ENCODE results near the gene MFSD2A. TPM values are rescaled to one million over a fixed set of nuclear protein-coding genes. Genes with fewer than 3 reads are reported as not detected.

The MFSD2A gene
- total RNA-seq, 1 donor from 2014 or later = 5.6 TPM

GRCh38 chr1:40011198-40011597, 56.3 kb downstream of the MFSD2A start:
- no peak for DNase-seq
- H3K9me3 Mint-ChIP-seq (ENCODE audit: unreplicated experiment) = no peaks in the 10 kb centered on the region
- H3K27me3 Mint-ChIP-seq (ENCODE audit: unreplicated experiment) = no peaks in the 10 kb centered on the region
- no peaks in the 10 kb centered on the region for H3K4me1 Mint-ChIP-seq (ENCODE audit: low read depth, unreplicated experiment)
- H3K4me3 Mint-ChIP-seq (ENCODE audit: unreplicated experiment) = no peak overlapping the region
- no peak for TF ChIP-seq CTCF (IDR thresholded peaks at IDR 0.05; ENCODE audit: partially characterized antibody, unreplicated experiment)
- H3K36me3 Mint-ChIP-seq (ENCODE audit: unreplicated experiment) = no peaks in the 10 kb centered on the region
- no peak overlapping the region for H3K27ac Mint-ChIP-seq (ENCODE audit: unreplicated experiment)

- H3K4me1 Mint-ChIP-seq (ENCODE audit: low read depth, unreplicated experiment) = no peaks in the 10 kb centered on the region
- no peak overlapping the region for H3K4me3 Mint-ChIP-seq (ENCODE audit: unreplicated experiment)
- H3K27ac Mint-ChIP-seq (ENCODE audit: unreplicated experiment) = no peak overlapping the region
- H3K9me3 Mint-ChIP-seq (ENCODE audit: unreplicated experiment) = no peaks in the 10 kb centered on the region
- TF ChIP-seq CTCF (IDR thresholded peaks at IDR 0.05; ENCODE audit: partially characterized antibody, unreplicated experiment) = no peak
- no peaks in the 10 kb centered on the region for H3K36me3 Mint-ChIP-seq (ENCODE audit: unreplicated experiment)
- H3K27me3 Mint-ChIP-seq (ENCODE audit: unreplicated experiment) = no peaks in the 10 kb centered on the region
- no peak for DNase-seq
Observed at GRCh38 chr1:40014253-40014706, 59.3 kb downstream of the MFSD2A start.

- Mint-ChIP-seq H3K4me1 (ENCODE audit: low read depth, unreplicated experiment) (no peaks in the 10 kb centered on the region), H3K27me3 (ENCODE audit: unreplicated experiment) (no peaks in the 10 kb centered on the region), H3K36me3 (ENCODE audit: unreplicated experiment) (no peaks in the 10 kb centered on the region), H3K4me3 (ENCODE audit: unreplicated experiment) (no peak overlapping the region), H3K9me3 (ENCODE audit: unreplicated experiment) (no peaks in the 10 kb centered on the region), H3K27ac (ENCODE audit: unreplicated experiment) (no peak overlapping the region)
- no peak for TF ChIP-seq CTCF (IDR thresholded peaks at IDR 0.05; ENCODE audit: partially characterized antibody, unreplicated experiment)
- no peak for DNase-seq
Observed at GRCh38 chr1:40014812-40015594, 60.1 kb downstream of the MFSD2A start.

- no peak overlapping the region for H3K27ac Mint-ChIP-seq (ENCODE audit: unreplicated experiment)
- no peaks in the 10 kb centered on the region for H3K9me3 Mint-ChIP-seq (ENCODE audit: unreplicated experiment)
- no peaks in the 10 kb centered on the region for H3K27me3 Mint-ChIP-seq (ENCODE audit: unreplicated experiment)
- no peak for DNase-seq
- TF ChIP-seq CTCF (IDR thresholded peaks at IDR 0.05; ENCODE audit: partially characterized antibody, unreplicated experiment) = no peak
- no peaks in the 10 kb centered on the region for H3K4me1 Mint-ChIP-seq (ENCODE audit: low read depth, unreplicated experiment)
- H3K36me3 Mint-ChIP-seq (ENCODE audit: unreplicated experiment) = no peaks in the 10 kb centered on the region
- no peak overlapping the region for H3K4me3 Mint-ChIP-seq (ENCODE audit: unreplicated experiment)
Observed at GRCh38 chr1:40017951-40018575, 63.1 kb downstream of the MFSD2A start.

Other genes starting within 250 kb of the MFSD2A start
- 28.8 TPM for gene PPIE, start 216.3 kb upstream of the MFSD2A start, total RNA-seq (ENCODE audit: unreplicated experiment)
- gene OXCT2, start 183.8 kb upstream of the MFSD2A start, total RNA-seq (ENCODE audit: unreplicated experiment) = 0.37 TPM
- 0.12 TPM for gene BMP8B, start 166.3 kb upstream of the MFSD2A start, total RNA-seq (ENCODE audit: unreplicated experiment)
- 35.5 TPM for gene TRIT1, start 71.6 kb upstream of the MFSD2A start, total RNA-seq (ENCODE audit: unreplicated experiment)
- 97.7 TPM for gene MYCL, start 53.2 kb upstream of the MFSD2A start, total RNA-seq (ENCODE audit: unreplicated experiment)
- 293 TPM for gene CAP1, start 85.6 kb downstream of the MFSD2A start, total RNA-seq (ENCODE audit: unreplicated experiment)
- gene PPT1, start 142.1 kb downstream of the MFSD2A start, total RNA-seq (ENCODE audit: unreplicated experiment) = 32.5 TPM
- gene RLF, start 206.2 kb downstream of the MFSD2A start, total RNA-seq (ENCODE audit: unreplicated experiment) = 15.0 TPM